Measurements from ENCODE around the gene FBXO17.

DNA sequence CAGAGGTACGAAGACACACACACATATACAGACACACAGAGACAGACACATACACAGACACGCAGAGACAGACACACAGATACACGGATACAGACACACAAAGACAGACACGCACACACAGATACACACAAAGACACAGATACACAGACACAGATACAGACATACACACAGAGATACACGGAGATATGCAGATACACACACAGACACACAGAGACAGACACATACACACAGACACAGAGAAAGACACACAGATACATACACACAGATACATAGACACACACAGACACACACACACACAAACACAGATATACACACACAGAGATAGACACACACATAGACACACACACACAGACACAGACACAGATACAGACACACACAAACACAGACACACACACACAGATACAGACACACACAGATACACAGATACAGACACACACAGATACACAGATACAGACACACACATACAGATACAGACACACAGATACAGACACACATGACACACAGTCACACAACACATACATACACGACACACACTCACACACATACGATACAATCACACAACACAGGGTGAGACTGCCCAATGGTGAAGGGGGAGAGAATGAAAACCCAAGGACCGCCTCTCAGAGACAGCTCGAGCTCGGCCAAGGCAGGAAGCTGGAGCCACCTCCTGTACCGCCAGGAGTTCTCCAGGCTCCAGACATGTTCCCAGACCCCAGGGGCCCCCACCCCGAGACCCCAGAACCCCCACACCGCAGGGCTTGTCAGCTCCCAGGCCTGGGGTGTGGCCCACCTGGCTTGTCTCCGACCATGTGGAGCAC is 54.7 kb downstream of the FBXO17 start:
- TF ChIP-seq, protein P1, sequence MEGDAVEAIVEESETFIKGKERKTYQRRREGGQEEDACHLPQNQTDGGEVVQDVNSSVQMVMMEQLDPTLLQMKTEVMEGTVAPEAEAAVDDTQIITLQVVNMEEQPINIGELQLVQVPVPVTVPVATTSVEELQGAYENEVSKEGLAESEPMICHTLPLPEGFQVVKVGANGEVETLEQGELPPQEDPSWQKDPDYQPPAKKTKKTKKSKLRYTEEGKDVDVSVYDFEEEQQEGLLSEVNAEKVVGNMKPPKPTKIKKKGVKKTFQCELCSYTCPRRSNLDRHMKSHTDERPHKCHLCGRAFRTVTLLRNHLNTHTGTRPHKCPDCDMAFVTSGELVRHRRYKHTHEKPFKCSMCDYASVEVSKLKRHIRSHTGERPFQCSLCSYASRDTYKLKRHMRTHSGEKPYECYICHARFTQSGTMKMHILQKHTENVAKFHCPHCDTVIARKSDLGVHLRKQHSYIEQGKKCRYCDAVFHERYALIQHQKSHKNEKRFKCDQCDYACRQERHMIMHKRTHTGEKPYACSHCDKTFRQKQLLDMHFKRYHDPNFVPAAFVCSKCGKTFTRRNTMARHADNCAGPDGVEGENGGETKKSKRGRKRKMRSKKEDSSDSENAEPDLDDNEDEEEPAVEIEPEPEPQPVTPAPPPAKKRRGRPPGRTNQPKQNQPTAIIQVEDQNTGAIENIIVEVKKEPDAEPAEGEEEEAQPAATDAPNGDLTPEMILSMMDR (IDR thresholded peaks at IDR 0.05) = no peak
- TF ChIP-seq POLR2A (IDR thresholded peaks at IDR 0.05) = no peak

Data from esophagus squamous epithelium (tissue), 4 donors.